KMS-11 (cell line): ENCODE data around the gene ARMC3.

Experiments used
- H2AFZ ChIP-seq: fragments of 200-600 bp; sonication (generic); 2 replicates; pipeline ENCODE4 v1.6.1; 2016; ENCODE audit warnings: antibody characterized with exemption, mixed run types, low read depth
- H3K27ac ChIP-seq: fragments of 200-600 bp; sonication (generic); 2 replicates; pipeline ENCODE4 v1.6.1; 2016; ENCODE audit warnings: mild to moderate bottlenecking, mixed run types
- H3K27me3 ChIP-seq: fragments of 200-600 bp; sonication (generic); 2 replicates; pipeline ENCODE4 v1.6.1; 2017; ENCODE audit warnings: mild to moderate bottlenecking, low read depth, mixed run types, moderate library complexity; ENCODE audit not compliant: insufficient read depth
- H3K36me3 ChIP-seq: fragments of 200-600 bp; sonication (generic); 2 replicates; pipeline ENCODE4 v1.6.1; 2017; ENCODE audit warnings: mild to moderate bottlenecking, mixed run types; ENCODE audit not compliant: insufficient read depth
- H3K4me1 ChIP-seq: fragments of 200-600 bp; sonication (generic); 2 replicates; pipeline ENCODE4 v1.6.1; 2016; ENCODE audit warnings: mild to moderate bottlenecking, low read depth, mixed run types; ENCODE audit not compliant: poor library complexity, severe bottlenecking
- H3K4me2 ChIP-seq: fragments of 200-600 bp; sonication (generic); 2 replicates; pipeline ENCODE4 v1.7.0; 2016; ENCODE audit warnings: mild to moderate bottlenecking, mixed run types
- H3K4me3 ChIP-seq: fragments of 200-600 bp; sonication (generic); IDR thresholded peaks from 2 replicates; pipeline ENCODE4 v1.6.1; 2017; ENCODE audit warnings: low read depth, low read length, mixed read lengths; ENCODE audit not compliant: insufficient read depth
- H3K79me2 ChIP-seq: fragments of 200-600 bp; sonication (generic); 2 replicates; pipeline ENCODE4 v1.6.1; 2016; ENCODE audit warnings: low read depth, mixed run types; ENCODE audit not compliant: insufficient read depth
- H3K9ac ChIP-seq: fragments of 200-600 bp; sonication (generic); 2 replicates; pipeline ENCODE4 v1.6.1; 2016; ENCODE audit warnings: mild to moderate bottlenecking, mixed run types
- H4K20me1 ChIP-seq: fragments of 200-600 bp; sonication (generic); 2 replicates; pipeline ENCODE4 v1.6.1; 2016; ENCODE audit warnings: mild to moderate bottlenecking, mixed run types; ENCODE audit not compliant: insufficient read depth
- CTCF ChIP-seq: fragments of 200-600 bp; sonication (generic); conservative IDR thresholded peaks from 2 replicates; pipeline ENCODE4 v1.6.1; 2017; ENCODE audit warnings: low read depth, mild to moderate bottlenecking, antibody characterized with exemption, low read length, moderate library complexity, mixed read lengths

ARMC3 gene

DNA sequence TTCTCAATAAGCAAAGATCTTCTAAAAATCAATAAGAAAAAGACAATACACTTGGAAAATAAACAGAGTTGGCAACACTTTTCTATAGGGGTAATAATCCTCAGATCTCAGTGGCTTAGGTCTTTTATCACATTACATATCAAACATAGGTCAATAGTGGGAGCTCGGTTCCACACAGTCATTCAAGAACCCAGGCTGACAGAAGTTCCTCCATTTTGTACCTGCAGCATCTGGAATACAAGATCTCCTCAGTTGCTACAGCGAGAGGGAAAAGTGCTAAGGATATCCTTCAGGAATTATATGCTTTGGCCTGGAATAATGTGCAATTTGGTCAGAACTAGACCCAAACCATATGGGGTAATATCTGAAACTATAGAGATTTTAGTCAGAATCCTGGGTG lies 112.1 kb downstream of the ARMC3 start:
- Histone ChIP-seq H3K36me3 (no peaks in the 10 kb centered on the region), H3K4me1 (no peaks in the 10 kb centered on the region), H2AFZ (no peak overlapping the region), H3K4me3 (no peak overlapping the region), H3K4me2 (no peak overlapping the region), H3K9ac (no peak overlapping the region), H3K79me2 (no peaks in the 10 kb centered on the region), H3K27me3 (no peaks in the 10 kb centered on the region), H4K20me1 (no peaks in the 10 kb centered on the region), H3K27ac (no peak overlapping the region)
- TF ChIP-seq CTCF = no peak

GRCh38 chr10:23046027-23046426 lies 118.2 kb downstream of the ARMC3 start:
- H3K27ac ChIP-seq = no peak overlapping the region
- no peaks in the 10 kb centered on the region for H3K79me2 ChIP-seq
- no peaks in the 10 kb centered on the region for H3K36me3 ChIP-seq
- no peaks in the 10 kb centered on the region for H4K20me1 ChIP-seq
- no peak overlapping the region for H2AFZ ChIP-seq
- H3K4me3 ChIP-seq = no peak overlapping the region
- H3K27me3 ChIP-seq = no peaks in the 10 kb centered on the region
- no peak overlapping the region for H3K4me2 ChIP-seq
- H3K4me1 ChIP-seq = no peaks in the 10 kb centered on the region
- no peak for TF ChIP-seq CTCF
- H3K9ac ChIP-seq = no peak overlapping the region

- Histone ChIP-seq H3K9ac (no peak overlapping the region), H3K27me3 (no peaks in the 10 kb centered on the region), H3K4me1 (no peaks in the 10 kb centered on the region), H3K36me3 (no peaks in the 10 kb centered on the region), H3K4me2 (no peak overlapping the region), H3K4me3 (no peak overlapping the region), H4K20me1 (no peaks in the 10 kb centered on the region), H2AFZ (no peak overlapping the region), H3K27ac (no peak overlapping the region), H3K79me2 (no peaks in the 10 kb centered on the region)
- no peak for TF ChIP-seq CTCF
These were observed 119.6 kb downstream of the ARMC3 start for GRCh38 chr10:23047201-23048050.

- Histone ChIP-seq H3K27me3 (no peaks in the 10 kb centered on the region), H3K36me3 (no peaks in the 10 kb centered on the region)
These were observed 120.3 kb downstream of the ARMC3 start for GRCh38 chr10:23048191-23048590.

More at GRCh38 chr10:23048191-23048590, 120.3 kb downstream of the ARMC3 start:
- Histone ChIP-seq H3K9ac (no peak overlapping the region), H3K27ac (no peak overlapping the region), H2AFZ (no peak overlapping the region), H3K4me1 (no peaks in the 10 kb centered on the region), H4K20me1 (no peaks in the 10 kb centered on the region), H3K4me3 (no peak overlapping the region), H3K79me2 (no peaks in the 10 kb centered on the region), H3K4me2 (no peak overlapping the region)
- TF ChIP-seq CTCF = no peak
